Naive thymus-derived CD4-positive, alpha-beta T cell (primary cell): Measurements from ENCODE around the gene FILIP1. TPM values are rescaled to one million over a fixed set of nuclear protein-coding genes. Genes with fewer than 3 reads are reported as not detected.

Experiments
- ATAC-seq: fragments of 150-1000 bp; cut with Tn5 transposase; 2 replicates; pipeline ENCODE4 v1.10.0; 2021; ENCODE audit warnings: mild to moderate bottlenecking, moderate library complexity
- CTCF ChIA-PET: fragments of 350-600 bp; sonication (Branson Sonifier 250); formaldehyde crosslinking; loops from one replicate; lab custom pipeline; 2021; ENCODE audit warnings: antibody characterized with exemption; lab: Charles Lee
- POLR2A ChIA-PET: fragments of 350-600 bp; sonication (Branson Sonifier 250); formaldehyde crosslinking; loops from one replicate; lab custom pipeline; 2021; ENCODE audit warnings: antibody characterized with exemption, inconsistent platforms; lab: Charles Lee
- DNase-seq, 9 donors: peaks; one replicate each; pipeline versions ENCODE4 v3.0.0 to v3.0.0-alpha.2; 2020 to 2022; ENCODE audit warnings: mixed read lengths in 1 of 9
- H3K27ac ChIP-seq: one replicate; pipeline ENCODE4 v1.7.0; 2013; ENCODE audit warnings: mild to moderate bottlenecking, low read depth, low read length, moderate library complexity
- H3K27me3 ChIP-seq, 2 donors: one replicate each; pipeline ENCODE4 v1.7.0; 2013; ENCODE audit warnings: low read length in 2 of 2, mild to moderate bottlenecking in 2 of 2, moderate library complexity in 2 of 2; ENCODE audit not compliant: control insufficient read depth in 2 of 2, insufficient read depth in 2 of 2
- H3K36me3 ChIP-seq, 3 experiments: 1 replicate in 2 of 3; 2 replicates in 1 of 3; pipeline ENCODE4 v1.7.0; 2013; ENCODE audit warnings: low read length in 3 of 3, mild to moderate bottlenecking in 3 of 3, moderate library complexity in 1 of 3; ENCODE audit not compliant: insufficient read depth in 3 of 3, control insufficient read depth in 2 of 3
- H3K4me1 ChIP-seq, 2 donors: one replicate each; pipeline ENCODE4 v1.7.0; 2013; ENCODE audit warnings: low read length in 2 of 2, mild to moderate bottlenecking in 2 of 2, moderate library complexity in 1 of 2; ENCODE audit not compliant: control insufficient read depth in 2 of 2, insufficient read depth in 2 of 2
- H3K4me3 ChIP-seq: 2 replicates; pipeline ENCODE4 v1.7.0; 2013; ENCODE audit warnings: mild to moderate bottlenecking, low read length
- H3K9me3 ChIP-seq, 3 experiments: 1 replicate in 2 of 3; 2 replicates in 1 of 3; pipeline ENCODE4 v1.7.0; 2013; ENCODE audit warnings: low read length in 3 of 3; ENCODE audit not compliant: control insufficient read depth in 2 of 3
- H3K27ac Mint-ChIP-seq, 9 donors: one replicate each; pipeline ENCODE4 v1.8.0; 2020 to 2022; ENCODE audit warnings: mixed read lengths in 9 of 9, mild to moderate bottlenecking in 8 of 9, moderate library complexity in 5 of 9, inconsistent platforms in 2 of 9
- H3K27me3 Mint-ChIP-seq, 5 donors: one replicate each; pipeline ENCODE4 v1.8.0; 2021 to 2022; ENCODE audit warnings: mixed read lengths in 5 of 5, mild to moderate bottlenecking in 1 of 5
- H3K36me3 Mint-ChIP-seq, 5 donors: one replicate each; pipeline ENCODE4 v1.8.0; 2020 to 2022; ENCODE audit warnings: mixed read lengths in 5 of 5, mild to moderate bottlenecking in 3 of 5, inconsistent platforms in 1 of 5
- H3K4me1 Mint-ChIP-seq, 7 donors: one replicate each; pipeline ENCODE4 v1.8.0; 2020 to 2022; ENCODE audit warnings: mixed read lengths in 7 of 7, mild to moderate bottlenecking in 3 of 7, inconsistent platforms in 1 of 7
- H3K4me3 Mint-ChIP-seq, 10 donors: one replicate each; pipeline ENCODE4 v1.8.0; 2020 to 2022; ENCODE audit warnings: mild to moderate bottlenecking in 10 of 10, mixed read lengths in 10 of 10, moderate library complexity in 6 of 10, inconsistent platforms in 2 of 10
- H3K9me3 Mint-ChIP-seq, 11 donors: one replicate each; pipeline ENCODE4 v1.8.0; 2020 to 2022; ENCODE audit warnings: mixed read lengths in 11 of 11, mild to moderate bottlenecking in 4 of 11, inconsistent platforms in 1 of 11, moderate library complexity in 1 of 11
- intact Hi-C, 2 donors: fragments of 100-400 bp; cut with micrococcal nuclease; formaldehyde crosslinking; loops; one replicate each; pipeline ENCODE4 v1.15.1; 2023
- polyA plus RNA-seq, 2 donors: library from polyadenylated mRNA; unstranded; fragments of 300-500 nt; fragmentation: Illumina TruSeq; gene quantifications; one replicate each; pipeline ENCODE4 v1.2.3, GENCODE V29; 2021
- total RNA-seq, 6 experiments: library from RNA in 5 of 6; stranded (reverse) in 5 of 6; gene quantifications; 1 replicate in 5 of 6; 2 replicates in 1 of 6; pipeline ENCODE4 v1.2.3 and lab custom pipeline; 2021 to 2026

FILIP1 gene
- total and polyA plus RNA-seq, 7 experiments from 2014 or later: 0.08 to 0.15 (median 0.12) TPM; not detected in 4

GRCh38 chr6:75347898-75348610, 145.5 kb downstream of the FILIP1 start:
- H3K36me3 Mint-ChIP-seq: no peaks in the 10 kb centered on the region
- no peak overlapping the region for H3K27ac ChIP-seq
- intact Hi-C loops: no loop called here
- H3K4me3 ChIP-seq: no peak overlapping the region
- peaks cover 0 to 2% (median 0%) of the 10 kb centered on the region in 11 donors for H3K9me3 Mint-ChIP-seq
- no peaks in the 10 kb centered on the region for H3K9me3 ChIP-seq
- H3K27ac Mint-ChIP-seq: no peak overlapping the region
- H3K27me3 ChIP-seq: no peaks in the 10 kb centered on the region
- H3K4me3 Mint-ChIP-seq: no peak overlapping the region
- H3K4me1 Mint-ChIP-seq: peaks cover 0 to 3% (median 0%) of the 10 kb centered on the region in 7 donors
- no peak for ATAC-seq
- H3K36me3 ChIP-seq: no peaks in the 10 kb centered on the region
- CTCF ChIA-PET: no interaction called here
- DNase-seq: no peak
- H3K4me1 ChIP-seq: no peaks in the 10 kb centered on the region
- H3K27me3 Mint-ChIP-seq: peaks cover 19 to 44% (median 34%) of the 10 kb centered on the region in 5 donors
- POLR2A ChIA-PET: no interaction called here

DNA sequence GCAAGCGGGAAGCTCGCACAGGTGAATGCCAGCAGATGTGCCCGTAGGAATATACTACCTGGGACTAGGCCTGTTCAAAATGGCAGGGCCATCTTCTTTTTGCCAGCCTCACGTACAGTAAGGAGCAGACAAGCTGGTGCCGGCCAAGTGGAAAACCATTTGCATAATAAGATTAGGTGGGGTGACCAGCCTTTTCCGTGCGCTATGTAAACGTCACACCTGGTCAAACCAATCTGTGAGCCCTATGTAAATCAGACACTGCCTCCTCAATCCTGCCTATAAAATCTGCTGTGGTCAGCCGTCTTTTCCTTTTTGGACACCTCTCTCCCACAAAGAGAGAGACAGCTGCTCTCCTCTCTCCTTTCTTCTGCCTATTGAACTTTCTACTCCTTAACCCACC, 148.2 kb downstream of the FILIP1 start:
- Histone ChIP-seq H3K36me3 (no peaks in the 10 kb centered on the region), H3K4me1 (no peaks in the 10 kb centered on the region), H3K9me3 (no peaks in the 10 kb centered on the region), H3K27ac (no peak overlapping the region), H3K4me3 (no peak overlapping the region), H3K27me3 (no peaks in the 10 kb centered on the region)
- intact Hi-C loops: no loop called here
- Mint-ChIP-seq H3K27ac (no peak overlapping the region), H3K27me3 (peaks cover 14 to 32% (median 25%) of the 10 kb centered on the region in 5 donors), H3K4me1 (peaks cover 0 to 3% (median 0%) of the 10 kb centered on the region in 7 donors), H3K4me3 (no peak overlapping the region), H3K9me3 (peaks cover 0 to 2% (median 0%) of the 10 kb centered on the region in 11 donors), H3K36me3 (no peaks in the 10 kb centered on the region)
- no peak for ATAC-seq
- DNase-seq: no peak
- CTCF ChIA-PET: interaction anchor here (0.6 to 0.7 kb wide), 2 partner anchors 138 to 1819 kb away, joined by 3 to 6 read pairs; no protein-coding TSS in a partner anchor
- POLR2A ChIA-PET: no interaction called here

DNA sequence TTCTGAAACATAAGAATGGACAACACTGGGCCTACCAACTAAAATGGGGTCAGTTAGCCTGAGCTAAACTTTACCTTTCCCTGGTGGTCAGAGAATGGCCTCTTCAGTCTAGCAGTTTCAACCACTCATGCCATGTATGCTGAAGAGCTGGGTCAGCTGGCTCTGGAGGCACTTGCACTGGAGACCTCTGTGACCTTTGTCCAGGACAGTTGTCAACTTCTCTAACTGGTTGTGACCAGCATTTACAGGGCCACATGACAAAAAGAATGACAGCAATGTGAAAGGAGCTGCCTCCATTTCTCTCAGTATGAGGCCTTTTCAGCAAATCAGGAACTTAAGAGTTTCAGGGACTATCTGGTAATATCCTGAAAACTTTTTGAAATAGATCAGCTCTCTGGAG, 149.1 kb downstream of the FILIP1 start:
- peaks cover 0 to 2% (median 0%) of the 10 kb centered on the region in 11 donors for H3K9me3 Mint-ChIP-seq

DNA sequence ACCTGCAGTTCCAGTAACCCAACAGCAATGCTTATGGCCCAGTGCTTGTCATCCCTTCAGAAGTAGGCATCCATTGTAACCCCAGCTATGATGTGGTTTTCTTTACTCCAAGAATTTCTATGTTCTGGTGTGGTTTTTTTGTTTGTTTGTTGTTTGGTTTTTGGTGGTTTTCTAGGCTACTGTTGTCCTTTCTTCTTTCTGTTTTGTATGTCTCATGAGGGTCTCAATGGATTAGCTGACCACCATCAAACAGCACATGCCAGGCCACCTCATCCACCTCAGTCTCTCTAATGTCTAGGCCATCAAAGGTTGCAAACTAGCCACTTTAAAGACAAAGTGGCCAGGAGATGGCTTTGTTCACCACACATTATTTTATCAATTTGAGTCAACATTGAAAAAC, 149.6 kb downstream of the FILIP1 start:
- Mint-ChIP-seq H3K27ac (no peak overlapping the region), H3K36me3 (no peaks in the 10 kb centered on the region), H3K4me3 (no peak overlapping the region), H3K4me1 (peaks cover 0 to 2% (median 0%) of the 10 kb centered on the region in 7 donors), H3K27me3 (peaks cover 7 to 24% (median 18%) of the 10 kb centered on the region in 5 donors), H3K9me3 (peaks cover 0 to 2% (median 0%) of the 10 kb centered on the region in 11 donors)
- ATAC-seq (no peak), DNase-seq (no peak)
- H3K9me3 ChIP-seq: no peaks in the 10 kb centered on the region
- H3K27me3 ChIP-seq: no peaks in the 10 kb centered on the region
- no peak overlapping the region for H3K4me3 ChIP-seq
- POLR2A ChIA-PET: no interaction called here
- H3K4me1 ChIP-seq: no peaks in the 10 kb centered on the region
- no peak overlapping the region for H3K27ac ChIP-seq
- no peaks in the 10 kb centered on the region for H3K36me3 ChIP-seq
- CTCF ChIA-PET: no interaction called here
- intact Hi-C loops: no loop called here

More for the DNA sequence above, 149.1 kb downstream of the FILIP1 start:
- ChIA-PET POLR2A (no interaction called here), CTCF (interaction anchor here (0.6 to 0.7 kb wide), 2 partner anchors 139 to 1820 kb away, joined by 3 to 6 read pairs; no protein-coding TSS in a partner anchor)
- H3K27ac ChIP-seq: no peak overlapping the region
- Mint-ChIP-seq H3K27ac (no peak overlapping the region), H3K27me3 (peaks cover 8 to 26% (median 19%) of the 10 kb centered on the region in 5 donors), H3K4me3 (no peak overlapping the region), H3K4me1 (peaks cover 0 to 3% (median 0%) of the 10 kb centered on the region in 7 donors), H3K36me3 (no peaks in the 10 kb centered on the region)
- no peaks in the 10 kb centered on the region for H3K36me3 ChIP-seq
- ATAC-seq (no peak), DNase-seq (no peak)
- intact Hi-C loops: no loop called here
- H3K4me1 ChIP-seq: no peaks in the 10 kb centered on the region
- no peaks in the 10 kb centered on the region for H3K9me3 ChIP-seq
- no peak overlapping the region for H3K4me3 ChIP-seq
- H3K27me3 ChIP-seq: no peaks in the 10 kb centered on the region

DNA sequence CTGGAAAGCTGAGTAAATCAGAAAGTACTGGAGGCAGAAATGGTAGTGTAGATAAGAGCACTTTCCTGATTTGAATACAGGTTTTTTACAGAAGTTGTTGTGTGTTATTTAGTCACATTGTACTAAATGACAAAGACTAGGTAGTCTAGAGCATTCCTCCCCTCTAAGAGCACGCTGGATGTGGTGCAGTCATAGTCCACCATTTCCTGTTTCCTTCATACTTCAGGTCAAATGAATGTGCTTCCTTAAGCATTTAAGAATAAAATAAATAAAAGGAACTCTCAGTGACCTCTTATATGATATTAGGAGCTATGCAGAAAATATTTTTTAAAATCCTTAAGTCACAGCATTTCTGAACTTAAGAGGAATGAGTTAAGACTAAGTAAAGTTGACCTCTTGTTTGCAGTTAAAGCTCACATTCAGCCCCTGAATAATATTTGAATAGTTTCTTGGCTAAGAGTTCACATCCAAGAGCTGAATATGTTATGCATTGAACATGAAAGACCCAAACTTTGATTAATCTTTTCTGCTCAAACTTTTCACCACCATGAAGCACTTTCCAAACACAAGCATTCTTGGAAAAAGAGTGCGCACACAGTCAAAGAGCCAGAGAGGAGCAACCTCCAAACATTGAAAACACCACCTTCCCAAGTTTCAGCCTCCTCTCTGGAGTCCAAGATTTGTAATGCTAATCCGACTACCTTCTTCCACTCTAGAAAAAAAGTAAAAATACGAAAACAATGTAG, 155.6 kb downstream of the FILIP1 start:
- ATAC-seq (no peak), DNase-seq (no peak)
- peaks cover 0 to 5% (median 0%) of the 10 kb centered on the region in 7 donors for H3K4me1 Mint-ChIP-seq
- H3K4me3 ChIP-seq: no peak overlapping the region
- H3K27ac ChIP-seq: no peak overlapping the region
- H3K36me3 ChIP-seq: no peaks in the 10 kb centered on the region
- no peak overlapping the region for H3K4me3 Mint-ChIP-seq
- H3K36me3 Mint-ChIP-seq: no peaks in the 10 kb centered on the region
- intact Hi-C loops: no loop called here
- no peaks in the 10 kb centered on the region for H3K9me3 ChIP-seq
- H3K27me3 ChIP-seq: no peaks in the 10 kb centered on the region
- H3K27me3 Mint-ChIP-seq: peaks cover 0 to 37% (median 6%) of the 10 kb centered on the region in 5 donors
- ChIA-PET CTCF (no interaction called here), POLR2A (interaction anchor here (0.6 kb wide), 1 partner anchor 10 kb away, joined by 3 read pairs; no protein-coding TSS in a partner anchor)
- H3K27ac Mint-ChIP-seq: no peak overlapping the region
- H3K9me3 Mint-ChIP-seq: no peaks in the 10 kb centered on the region
- no peaks in the 10 kb centered on the region for H3K4me1 ChIP-seq

DNA sequence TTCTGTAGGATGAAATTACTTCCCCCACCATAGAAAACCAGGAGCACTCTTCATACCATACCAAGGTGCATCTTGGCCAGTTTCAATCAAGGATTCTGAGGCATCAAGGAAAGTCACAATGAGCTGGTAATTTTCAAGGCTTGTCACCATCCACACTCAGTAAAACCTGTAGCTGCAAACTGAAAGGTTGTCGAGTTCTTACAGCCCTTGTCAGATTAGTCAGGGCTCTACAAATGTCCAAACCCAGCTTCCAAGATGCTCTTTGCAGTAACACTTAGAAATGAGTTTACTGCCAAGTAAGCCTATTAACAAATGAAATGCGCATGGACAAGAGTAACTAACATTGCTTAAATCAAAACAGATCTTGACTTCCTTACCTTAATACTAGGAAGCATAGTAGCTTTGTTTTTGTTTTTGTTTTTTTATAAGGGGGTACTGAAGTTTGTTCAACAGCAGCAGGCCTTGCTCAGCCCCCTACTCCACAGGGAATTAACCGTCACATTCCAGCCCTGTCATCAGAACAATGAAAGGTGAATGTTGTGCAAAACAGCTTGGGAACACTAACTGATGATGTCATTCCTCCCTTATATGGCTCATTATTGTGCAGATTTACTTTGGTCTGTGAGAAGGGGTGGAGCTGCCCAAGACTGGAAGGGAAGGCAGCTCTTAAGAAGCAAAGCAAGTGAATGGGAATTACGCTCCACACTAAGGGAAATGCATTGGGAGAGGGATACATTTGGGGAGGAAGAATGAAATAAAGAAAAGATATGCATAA, 159.1 kb downstream of the FILIP1 start:
- CTCF ChIA-PET: interaction anchor here (0.6 kb wide), 1 partner anchor 241 kb away, joined by 4 read pairs; no protein-coding TSS in a partner anchor
- H3K27me3 ChIP-seq: no peaks in the 10 kb centered on the region
- H3K4me3 ChIP-seq: no peak overlapping the region
- Mint-ChIP-seq H3K4me1 (peaks cover 0 to 5% (median 0%) of the 10 kb centered on the region in 7 donors), H3K36me3 (no peaks in the 10 kb centered on the region), H3K27ac (no peak overlapping the region), H3K4me3 (no peak overlapping the region), H3K9me3 (no peaks in the 10 kb centered on the region), H3K27me3 (peaks cover 4 to 53% (median 6%) of the 10 kb centered on the region in 5 donors)
- DNase-seq (no peak), ATAC-seq (no peak)
- H3K9me3 ChIP-seq: no peaks in the 10 kb centered on the region
- H3K4me1 ChIP-seq: no peaks in the 10 kb centered on the region
- POLR2A ChIA-PET: no interaction called here
- no peaks in the 10 kb centered on the region for H3K36me3 ChIP-seq
- H3K27ac ChIP-seq: no peak overlapping the region
- intact Hi-C loops: no loop called here
